Inferior parietal cortex (tissue), 1 donor: ENCODE measurements around the gene HDLBP.

Source experiments
- DNase-seq: peaks from one replicate; pipeline ENCODE4 v3.0.0-alpha.2; 2016; ENCODE audit errors: extremely low spot score

Gene HDLBP

GRCh38 chr2:241254904-241255351, 60.5 kb downstream of the HDLBP start:
- DNase-seq: no peak

GRCh38 chr2:241252778-241253475, 62.5 kb downstream of the HDLBP start:
- DNase-seq: no peak

- no peak for DNase-seq
Observed at GRCh38 chr2:241249654-241250053, 65.8 kb downstream of the HDLBP start.

GRCh38 chr2:241248897-241249296, 66.6 kb downstream of the HDLBP start:
- DNase-seq: no peak

GRCh38 chr2:241248289-241248688, 67.2 kb downstream of the HDLBP start:
- DNase-seq: no peak

- no peak for DNase-seq
Observed at GRCh38 chr2:241244368-241244767, 71.1 kb downstream of the HDLBP start.

- DNase-seq: no peak
Observed at GRCh38 chr2:241242306-241242705, 73.2 kb downstream of the HDLBP start.

- no peak for DNase-seq
Observed at GRCh38 chr2:241241669-241242068, 73.8 kb downstream of the HDLBP start.

- DNase-seq: no peak
Observed at GRCh38 chr2:241240320-241241004, 75.0 kb downstream of the HDLBP start.

GRCh38 chr2:241239552-241240202, 75.8 kb downstream of the HDLBP start:
- no peak for DNase-seq

- no peak for DNase-seq
Observed at GRCh38 chr2:241238693-241239198, 76.7 kb downstream of the HDLBP start.

GRCh38 chr2:241237949-241238371, 77.5 kb downstream of the HDLBP start:
- DNase-seq: no peak

- DNase-seq: no peak
Observed at GRCh38 chr2:241237047-241237446, 78.4 kb downstream of the HDLBP start.

GRCh38 chr2:241235859-241236593, 79.4 kb downstream of the HDLBP start:
- no peak for DNase-seq

GRCh38 chr2:241234962-241235740, 80.3 kb downstream of the HDLBP start:
- no peak for DNase-seq

GRCh38 chr2:241234066-241234790, 81.2 kb downstream of the HDLBP start:
- DNase-seq: no peak

GRCh38 chr2:241232736-241233575, 82.5 kb downstream of the HDLBP start:
- DNase-seq: no peak

- no peak for DNase-seq
Observed at GRCh38 chr2:241230435-241230834, 85.0 kb downstream of the HDLBP start.

- no peak for DNase-seq
Observed at GRCh38 chr2:241229563-241230401, 85.7 kb downstream of the HDLBP start.
